B cell (primary cell): ENCODE measurements around the gene ORC4. TPM values are rescaled to one million over a fixed set of nuclear protein-coding genes. Genes with fewer than 3 reads are reported as not detected.

ENCODE experiments used
- ATAC-seq: fragments of 200-7000 bp; cut with Tn5 transposase; one replicate; pipeline ENCODE4 v1.10.0; 2021; ENCODE audit warnings: low read depth, mild to moderate bottlenecking, moderate number of reproducible peaks, moderate library complexity
- CTCF ChIA-PET: fragments of 350-600 bp; sonication (Branson Sonifier 250); formaldehyde crosslinking; loops from one replicate; lab custom pipeline; 2021; ENCODE audit warnings: antibody characterized with exemption, inconsistent platforms; lab: Charles Lee
- POLR2A ChIA-PET: fragments of 350-600 bp; sonication (Branson Sonifier 250); formaldehyde crosslinking; loops from one replicate; lab custom pipeline; 2021; ENCODE audit warnings: antibody characterized with exemption; lab: Charles Lee
- DNase-seq: peaks from one replicate; pipeline ENCODE4 v3.0.0; 2013
- H2AFZ ChIP-seq: 2 replicates; pipeline ENCODE4 v1.6.1; 2012; ENCODE audit warnings: mild to moderate bottlenecking, low read depth, low read length; ENCODE audit not compliant: insufficient read depth, poor library complexity, severe bottlenecking
- H3K27ac ChIP-seq, 2 donors: 1 replicate in 1 of 2; 2 replicates in 1 of 2; pipeline ENCODE4 v1.5.1; 2012 to 2013; ENCODE audit warnings: low read length in 2 of 2, mild to moderate bottlenecking in 2 of 2, moderate library complexity in 1 of 2
- H3K27me3 ChIP-seq, 4 experiments: fragments of 200-600 bp in 1 of 4; sonication (generic) in 1 of 4; replicated peaks in 1 of 4; 1 replicate in 2 of 4; 2 replicates in 2 of 4; pipeline versions ENCODE4 v1.6.1 to v1.7.0; 2013 to 2016; ENCODE audit warnings: low read length in 3 of 4, mild to moderate bottlenecking in 2 of 4, mixed read lengths in 1 of 4, moderate library complexity in 1 of 4; ENCODE audit not compliant: insufficient read depth in 4 of 4, control insufficient read depth in 3 of 4; ENCODE audit errors: control extremely low read depth in 1 of 4
- H3K36me3 ChIP-seq, 2 experiments: replicated peaks in 1 of 2; 1 replicate in 1 of 2; 2 replicates in 1 of 2; pipeline versions ENCODE4 v1.6.1 to v1.7.1; 2013; ENCODE audit warnings: low read length in 1 of 2; ENCODE audit not compliant: insufficient read depth in 2 of 2, control insufficient read depth in 1 of 2; ENCODE audit errors: control extremely low read depth in 1 of 2, extremely low read depth in 1 of 2
- H3K4me1 ChIP-seq, 2 donors: fragments of 200-600 bp in 1 of 2; sonication (generic) in 1 of 2; 1 replicate in 1 of 2; 2 replicates in 1 of 2; pipeline versions ENCODE4 v1.5.1 to v1.6.1; 2013 to 2017; ENCODE audit warnings: low read length in 2 of 2; ENCODE audit not compliant: control insufficient read depth in 2 of 2, insufficient read depth in 2 of 2
- H3K4me2 ChIP-seq: replicated peaks from 2 replicates; pipeline ENCODE3; 2012; ENCODE audit warnings: mild to moderate bottlenecking, low read depth, low read length; ENCODE audit not compliant: poor library complexity, severe bottlenecking
- H3K4me3 ChIP-seq, 5 experiments: fragments of 200-600 bp in 1 of 5; sonication (generic) in 1 of 5; 1 replicate in 3 of 5; 2 replicates in 2 of 5; pipeline versions ENCODE4 v1.5.1 to v1.7.0; 2011 to 2016; ENCODE audit warnings: low read length in 4 of 5, mild to moderate bottlenecking in 4 of 5, low read depth in 2 of 5, control low read depth in 1 of 5, moderate library complexity in 1 of 5; ENCODE audit not compliant: insufficient read depth in 1 of 5; ENCODE audit errors: control extremely low read depth in 1 of 5, extremely low read depth in 1 of 5
- H3K79me2 ChIP-seq: fragments of 200-600 bp; sonication (generic); one replicate; pipeline ENCODE4 v1.6.0; 2016; ENCODE audit warnings: low read length; ENCODE audit not compliant: control insufficient read depth, insufficient read depth
- H3K9ac ChIP-seq: fragments of 200-600 bp; sonication (generic); 2 replicates; pipeline ENCODE4 v1.6.1; 2017; ENCODE audit warnings: mild to moderate bottlenecking, low read length, moderate library complexity
- H3K9me3 ChIP-seq, 3 donors: one replicate each; pipeline versions ENCODE4 v1.6.1 to v1.7.1; 2013; ENCODE audit warnings: low read length in 2 of 3; ENCODE audit not compliant: control insufficient read depth in 2 of 3, insufficient read depth in 1 of 3; ENCODE audit errors: control extremely low read depth in 1 of 3
- H4K20me1 ChIP-seq: 2 replicates; pipeline ENCODE4 v1.6.0; 2012; ENCODE audit warnings: mild to moderate bottlenecking, low read length; ENCODE audit not compliant: insufficient read depth, control insufficient read depth, poor library complexity, severe bottlenecking
- H3K27ac Mint-ChIP-seq: one replicate; pipeline ENCODE4 v1.8.0; 2021; ENCODE audit warnings: mixed read lengths
- H3K27me3 Mint-ChIP-seq: one replicate; pipeline ENCODE4 v1.8.0; 2021; ENCODE audit warnings: mixed read lengths
- H3K4me1 Mint-ChIP-seq: one replicate; pipeline ENCODE4 v1.8.0; 2021; ENCODE audit warnings: mixed read lengths
- H3K4me3 Mint-ChIP-seq: one replicate; pipeline ENCODE4 v1.8.0; 2021; ENCODE audit warnings: mixed read lengths
- H3K9me3 Mint-ChIP-seq: one replicate; pipeline ENCODE4 v1.8.0; 2022; ENCODE audit warnings: mixed read lengths; ENCODE audit not compliant: insufficient read depth
- EZH2 ChIP-seq: IDR thresholded peaks from 2 replicates; pipeline ENCODE4 v1.6.1; 2012; ENCODE audit warnings: borderline replicate concordance, low read depth, mild to moderate bottlenecking, moderate library complexity, low read length; ENCODE audit not compliant: insufficient read depth, poor library complexity, severe bottlenecking
- whole genome bisulfite sequencing: methylation state at CpG from one replicate; pipeline ENCODE4 v1.1.5; 2013; ENCODE audit warnings: missing lambda C conversion rate; ENCODE audit not compliant: insufficient coverage; 5-methylcytosine and 5-hydroxymethylcytosine counted together
- intact Hi-C: fragments of 100-400 bp; cut with micrococcal nuclease; formaldehyde crosslinking; loops from one replicate; pipeline ENCODE4 v1.10.0; 2022
- polyA plus RNA-seq: library from polyadenylated mRNA; depleted of rRNA; stranded (reverse); fragments of >200 nt; gene quantifications from 2 replicates; pipeline ENCODE4 v1.2.3, GENCODE V29; 2012
- total RNA-seq, 2 donors: library from RNA; stranded (reverse); fragments of 120-200 nt in 1 of 2; gene quantifications; 1 replicate in 1 of 2; 2 replicates in 1 of 2; pipeline versions ENCODE4 v1.2.3 to v1.2.4, GENCODE V29; 2013 to 2022
- TF ChIP-seq, protein P1 (sequence below): fragments of 200-600 bp; IDR thresholded peaks from one replicate; pipeline ENCODE4 v1.8.0; 2022; ENCODE audit warnings: antibody characterized with exemption, mild to moderate bottlenecking

The ORC4 gene
- total and polyA plus RNA-seq, 2 donors (not counting 1 experiment from before 2014, with no cell fraction given), result 31.5 to 48.9 TPM

DNA sequence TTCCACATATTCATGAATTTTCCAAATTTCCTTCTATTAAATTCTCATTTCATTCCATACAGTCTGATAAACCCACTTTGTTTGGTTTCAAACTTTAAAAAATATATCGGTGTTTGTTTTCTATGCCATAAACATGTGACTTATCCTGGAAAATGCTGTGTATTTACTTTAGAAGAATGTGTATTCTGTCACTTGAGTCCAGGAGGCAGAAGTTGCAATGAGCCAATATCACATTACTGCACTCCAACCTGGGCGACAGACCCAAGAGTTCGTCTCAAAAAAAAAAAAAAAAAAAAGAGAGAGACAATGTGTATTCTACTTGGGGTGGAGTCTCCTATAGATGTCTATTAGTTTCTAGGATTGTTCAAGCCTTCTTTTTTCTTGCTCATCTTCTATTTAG is 32.1 kb upstream of the ORC4 start:
- intact Hi-C loops, result no loop called here
- POLR2A ChIA-PET, result no interaction called here
- no peaks in the 10 kb centered on the region for H4K20me1 ChIP-seq
- H3K27ac ChIP-seq, result no peak overlapping the region
- DNase-seq, result no peak
- Mint-ChIP-seq H3K27ac (no peak overlapping the region), H3K4me3 (no peak overlapping the region), H3K9me3 (no peaks in the 10 kb centered on the region), H3K27me3 (no peaks in the 10 kb centered on the region), H3K4me1 (peaks cover 35% of the 10 kb centered on the region)
- no peak overlapping the region for H3K4me3 ChIP-seq
- 100% methylated on average over 1 of the region's 3 CpGs for WGBS
- no peak overlapping the region for H2AFZ ChIP-seq
- no peak overlapping the region for H3K9ac ChIP-seq
- H3K79me2 ChIP-seq, result peaks cover 20% of the 10 kb centered on the region
- no peak overlapping the region for H3K4me2 ChIP-seq
- peaks cover 0 to 2% (median 0%) of the 10 kb centered on the region in 3 donors for H3K9me3 ChIP-seq
- no peaks in the 10 kb centered on the region for H3K27me3 ChIP-seq
- no peak for ATAC-seq
- peaks cover 13 to 18% of the 10 kb centered on the region in 2 donors for H3K4me1 ChIP-seq
- H3K36me3 ChIP-seq, result peaks cover 0 to 3% of the 10 kb centered on the region in 2 experiments
- no peak for TF ChIP-seq EZH2
- TF ChIP-seq, protein P1, sequence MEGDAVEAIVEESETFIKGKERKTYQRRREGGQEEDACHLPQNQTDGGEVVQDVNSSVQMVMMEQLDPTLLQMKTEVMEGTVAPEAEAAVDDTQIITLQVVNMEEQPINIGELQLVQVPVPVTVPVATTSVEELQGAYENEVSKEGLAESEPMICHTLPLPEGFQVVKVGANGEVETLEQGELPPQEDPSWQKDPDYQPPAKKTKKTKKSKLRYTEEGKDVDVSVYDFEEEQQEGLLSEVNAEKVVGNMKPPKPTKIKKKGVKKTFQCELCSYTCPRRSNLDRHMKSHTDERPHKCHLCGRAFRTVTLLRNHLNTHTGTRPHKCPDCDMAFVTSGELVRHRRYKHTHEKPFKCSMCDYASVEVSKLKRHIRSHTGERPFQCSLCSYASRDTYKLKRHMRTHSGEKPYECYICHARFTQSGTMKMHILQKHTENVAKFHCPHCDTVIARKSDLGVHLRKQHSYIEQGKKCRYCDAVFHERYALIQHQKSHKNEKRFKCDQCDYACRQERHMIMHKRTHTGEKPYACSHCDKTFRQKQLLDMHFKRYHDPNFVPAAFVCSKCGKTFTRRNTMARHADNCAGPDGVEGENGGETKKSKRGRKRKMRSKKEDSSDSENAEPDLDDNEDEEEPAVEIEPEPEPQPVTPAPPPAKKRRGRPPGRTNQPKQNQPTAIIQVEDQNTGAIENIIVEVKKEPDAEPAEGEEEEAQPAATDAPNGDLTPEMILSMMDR, result no peak
- CTCF ChIA-PET, result no interaction called here

DNA sequence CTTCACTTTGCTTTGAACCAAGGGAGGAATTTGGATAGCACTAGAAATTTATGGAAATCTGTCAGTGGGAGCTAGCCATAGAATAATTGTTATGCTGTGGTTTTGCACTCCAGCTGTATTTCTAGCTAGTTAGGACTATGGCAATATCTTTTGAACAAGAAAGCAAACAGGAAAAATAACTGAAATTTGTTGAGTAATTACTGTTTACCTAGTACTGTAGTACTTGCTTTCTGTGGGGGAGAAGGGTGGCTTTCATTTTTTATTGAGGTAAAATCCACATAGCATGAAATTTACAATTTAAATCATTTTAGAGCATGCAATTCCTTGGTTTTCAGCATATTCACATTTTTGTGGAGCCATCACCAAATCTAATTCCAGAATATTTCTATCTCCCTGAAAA is 28.7 kb upstream of the ORC4 start:
- Mint-ChIP-seq H3K9me3 (no peaks in the 10 kb centered on the region), H3K4me1 (peaks cover 50% of the 10 kb centered on the region), H3K27me3 (no peaks in the 10 kb centered on the region), H3K27ac (peak overlapping the region; percentile 62), H3K4me3 (no peak overlapping the region)
- no peak overlapping the region for H3K4me3 ChIP-seq
- no peak overlapping the region for H2AFZ ChIP-seq
- TF ChIP-seq, protein P1, result no peak
- no peak for TF ChIP-seq EZH2
- CTCF ChIA-PET, result no interaction called here
- POLR2A ChIA-PET, result no interaction called here
- H3K4me2 ChIP-seq, result peak overlapping the region; percentile 31
- H3K9ac ChIP-seq, result no peak overlapping the region
- H3K36me3 ChIP-seq, result no peaks in the 10 kb centered on the region
- ATAC-seq (no peak), DNase-seq (no peak)
- peaks cover 18 to 23% of the 10 kb centered on the region in 2 donors for H3K4me1 ChIP-seq
- H3K79me2 ChIP-seq, result peaks cover 11% of the 10 kb centered on the region
- no peaks in the 10 kb centered on the region for H4K20me1 ChIP-seq
- H3K27ac ChIP-seq, result peak overlapping the region in 1 of 2 donors; percentile 62
- intact Hi-C loops, result no loop called here
- H3K27me3 ChIP-seq, result no peaks in the 10 kb centered on the region
- peaks cover 0 to 2% (median 0%) of the 10 kb centered on the region in 3 donors for H3K9me3 ChIP-seq
